ENCODE measurements around the gene UTP25.
"Not testable (repeated sequence)": the region's sequence is repeated elsewhere in the genome, so short reads cannot be mapped to it uniquely, and the experiment has no call there.

Gene UTP25

GRCh38 chr1:209884249-209884648 lies 56.5 kb downstream of the UTP25 start:
- Histone ChIP-seq H3K9ac (ENCODE audit: low read depth, low read length) (no peak overlapping the region), H3K4me3 (ENCODE audit: low read length) (no peak overlapping the region), H3K36me3 (ENCODE audit: insufficient read depth, low read length) (no peaks in the 10 kb centered on the region), H3K9me3 (ENCODE audit: insufficient read depth, low read depth, low read length) (no peaks in the 10 kb centered on the region), H3K4me1 (ENCODE audit: insufficient read depth, low read length) (peaks cover 22% of the 10 kb centered on the region), H3K27me3 (ENCODE audit: insufficient read depth, low read length) (no peaks in the 10 kb centered on the region), H3K27ac (ENCODE audit: low read depth, low read length) (no peak overlapping the region; the same call in 1 of the 2 replicates)
- WGBS, result 69% methylated on average over 4 of the region's 4 CpGs

DNA sequence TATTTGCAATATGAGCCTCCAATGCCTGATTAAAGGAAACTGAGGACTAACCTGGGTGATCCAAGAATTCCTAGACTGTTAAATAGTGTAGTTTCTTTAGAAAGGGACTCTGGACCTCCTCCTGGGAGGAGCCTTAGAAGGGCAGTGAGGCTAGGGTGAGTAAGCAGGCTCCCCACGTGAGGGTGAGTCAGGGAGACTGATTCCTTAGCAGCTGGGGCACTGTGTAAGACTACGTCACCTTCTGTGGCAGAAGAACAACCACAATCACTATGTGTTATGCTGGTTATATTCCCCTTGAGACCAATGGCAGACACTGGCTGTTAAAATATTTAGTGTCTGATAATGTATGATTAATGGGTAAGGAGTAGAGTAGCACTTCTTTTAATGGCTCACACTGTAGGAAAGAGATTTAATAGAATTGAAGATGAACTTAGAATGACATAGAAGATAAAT lies 56.9 kb downstream of the UTP25 start:
- H3K36me3 ChIP-seq (ENCODE audit: insufficient read depth, low read length), result no peaks in the 10 kb centered on the region
- H3K27me3 ChIP-seq (ENCODE audit: insufficient read depth, low read length), result no peaks in the 10 kb centered on the region
- H3K9me3 ChIP-seq (ENCODE audit: insufficient read depth, low read depth, low read length), result no peaks in the 10 kb centered on the region
- H3K9ac ChIP-seq (ENCODE audit: low read depth, low read length), result no peak overlapping the region
- H3K4me1 ChIP-seq (ENCODE audit: insufficient read depth, low read length), result peaks cover 22% of the 10 kb centered on the region
- no peak overlapping the region for H3K4me3 ChIP-seq (ENCODE audit: low read length)
- no peak overlapping the region; the same call in 1 of the 2 replicates for H3K27ac ChIP-seq (ENCODE audit: low read depth, low read length)
- 56% methylated on average over 2 of the region's 2 CpGs for WGBS

DNA sequence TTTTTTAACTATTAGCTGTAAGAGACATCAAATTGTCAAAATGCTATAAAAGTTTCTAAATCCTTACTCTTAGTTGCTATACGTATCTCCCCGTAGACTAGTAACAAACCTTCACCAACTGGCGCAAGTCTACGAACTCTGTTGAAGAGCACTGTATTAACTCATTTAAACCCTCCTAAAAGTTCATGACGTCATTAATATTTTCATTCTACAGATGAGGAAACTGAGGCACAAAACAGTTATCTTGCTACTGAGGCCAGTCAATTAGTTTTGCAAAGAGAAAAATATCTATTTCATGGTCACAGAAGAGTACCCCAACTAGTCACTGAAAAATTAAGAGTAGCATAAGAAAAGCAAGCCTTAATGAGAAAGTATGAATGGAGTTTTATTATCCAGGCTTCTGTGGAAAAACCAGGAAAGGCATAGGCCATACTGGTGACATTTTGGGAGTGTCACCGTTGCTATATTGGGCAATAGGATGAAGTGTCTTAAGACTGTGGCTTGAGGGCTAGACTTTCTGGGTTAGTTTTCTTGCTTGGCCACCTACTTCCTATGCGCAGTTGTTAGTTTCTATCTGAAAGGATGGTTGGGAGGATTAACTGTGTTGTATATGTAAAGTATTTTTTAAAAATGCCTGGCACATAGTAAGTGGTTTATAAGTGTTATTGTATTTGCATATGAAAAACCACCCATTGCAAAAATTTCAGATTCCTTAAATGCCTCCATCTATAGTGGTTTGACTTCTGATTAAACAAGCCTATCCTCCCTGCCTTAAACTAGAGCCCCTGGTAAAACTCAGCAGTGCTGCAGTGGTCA lies 57.8 kb downstream of the UTP25 start:
- Histone ChIP-seq H3K27me3 (ENCODE audit: insufficient read depth, low read length) (no peaks in the 10 kb centered on the region), H3K4me1 (ENCODE audit: insufficient read depth, low read length) (peaks cover 22% of the 10 kb centered on the region), H3K9me3 (ENCODE audit: insufficient read depth, low read depth, low read length) (no peaks in the 10 kb centered on the region), H3K4me3 (ENCODE audit: low read length) (no peak overlapping the region), H3K9ac (ENCODE audit: low read depth, low read length) (no peak overlapping the region), H3K27ac (ENCODE audit: low read depth, low read length) (no peak overlapping the region), H3K36me3 (ENCODE audit: insufficient read depth, low read length) (no peaks in the 10 kb centered on the region)
- 95% methylated on average over 7 of the region's 7 CpGs for WGBS

DNA sequence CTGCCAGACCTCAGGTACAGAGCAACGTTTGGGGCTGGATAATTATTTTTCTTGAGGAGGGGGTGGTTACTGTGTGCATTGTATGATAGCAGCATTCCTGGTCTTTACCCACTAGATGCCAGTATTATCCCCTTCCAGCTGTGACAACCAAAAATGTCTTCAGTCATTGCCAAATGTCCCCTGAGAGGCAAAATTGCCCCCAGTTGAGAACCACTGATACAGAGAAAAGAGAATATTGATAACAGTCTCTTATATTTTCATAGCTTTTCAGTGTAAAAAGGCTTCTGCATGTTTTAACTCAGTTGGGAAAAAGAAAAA lies 58.4 kb downstream of the UTP25 start:
- H3K9ac ChIP-seq (ENCODE audit: low read depth, low read length), result no peak overlapping the region
- H3K4me1 ChIP-seq (ENCODE audit: insufficient read depth, low read length), result peaks cover 22% of the 10 kb centered on the region
- no peak overlapping the region for H3K4me3 ChIP-seq (ENCODE audit: low read length)
- no peak overlapping the region for H3K27ac ChIP-seq (ENCODE audit: low read depth, low read length)
- H3K9me3 ChIP-seq (ENCODE audit: insufficient read depth, low read depth, low read length), result no peaks in the 10 kb centered on the region
- H3K27me3 ChIP-seq (ENCODE audit: insufficient read depth, low read length), result no peaks in the 10 kb centered on the region
- WGBS, result 19% methylated on average over 1 of the region's 1 CpG
- H3K36me3 ChIP-seq (ENCODE audit: insufficient read depth, low read length), result no peaks in the 10 kb centered on the region

GRCh38 chr1:209888291-209889076 lies 60.7 kb downstream of the UTP25 start:
- not testable (repeated sequence) for H3K27ac ChIP-seq (ENCODE audit: low read depth, low read length)

GRCh38 chr1:209889077-209889418 lies 61.3 kb downstream of the UTP25 start:
- H3K9ac ChIP-seq (ENCODE audit: low read depth, low read length), result no peak overlapping the region
- 97% methylated on average over 35 of the region's 35 CpGs for WGBS
- H3K27me3 ChIP-seq (ENCODE audit: insufficient read depth, low read length), result no peaks in the 10 kb centered on the region
- H3K9me3 ChIP-seq (ENCODE audit: insufficient read depth, low read depth, low read length), result no peaks in the 10 kb centered on the region
- H3K36me3 ChIP-seq (ENCODE audit: insufficient read depth, low read length), result no peaks in the 10 kb centered on the region
- no peak overlapping the region for H3K4me3 ChIP-seq (ENCODE audit: low read length)
- peaks cover 12% of the 10 kb centered on the region for H3K4me1 ChIP-seq (ENCODE audit: insufficient read depth, low read length)
- no peak overlapping the region for H3K27ac ChIP-seq (ENCODE audit: low read depth, low read length)

More at GRCh38 chr1:209888291-209889076, 60.7 kb downstream of the UTP25 start:
- not testable (repeated sequence) for H3K36me3 ChIP-seq (ENCODE audit: insufficient read depth, low read length); H3K9me3 ChIP-seq (ENCODE audit: insufficient read depth, low read depth, low read length); H3K27me3 ChIP-seq (ENCODE audit: insufficient read depth, low read length); H3K9ac ChIP-seq (ENCODE audit: low read depth, low read length); H3K4me3 ChIP-seq (ENCODE audit: low read length)
- H3K4me1 ChIP-seq (ENCODE audit: insufficient read depth, low read length), result peaks cover 17% of the 10 kb centered on the region
- 96% methylated on average over 31 of the region's 31 CpGs for WGBS

GRCh38 chr1:209890641-209891330 lies 63.0 kb downstream of the UTP25 start:
- Histone ChIP-seq H3K9ac (ENCODE audit: low read depth, low read length) (no peak overlapping the region), H3K36me3 (ENCODE audit: insufficient read depth, low read length) (no peaks in the 10 kb centered on the region), H3K27ac (ENCODE audit: low read depth, low read length) (no peak overlapping the region), H3K4me3 (ENCODE audit: low read length) (no peak overlapping the region), H3K27me3 (ENCODE audit: insufficient read depth, low read length) (no peaks in the 10 kb centered on the region), H3K4me1 (ENCODE audit: insufficient read depth, low read length) (no peaks in the 10 kb centered on the region), H3K9me3 (ENCODE audit: insufficient read depth, low read depth, low read length) (no peaks in the 10 kb centered on the region)
- WGBS, result 58% methylated on average over 3 of the region's 3 CpGs

- no peak overlapping the region for H3K4me3 ChIP-seq (ENCODE audit: low read length)
- no peak overlapping the region for H3K9ac ChIP-seq (ENCODE audit: low read depth, low read length)
- H3K36me3 ChIP-seq (ENCODE audit: insufficient read depth, low read length), result no peaks in the 10 kb centered on the region
- no peak overlapping the region for H3K27ac ChIP-seq (ENCODE audit: low read depth, low read length)
- H3K4me1 ChIP-seq (ENCODE audit: insufficient read depth, low read length), result no peaks in the 10 kb centered on the region
- WGBS, result 95% methylated on average over 6 of the region's 6 CpGs
- no peaks in the 10 kb centered on the region for H3K9me3 ChIP-seq (ENCODE audit: insufficient read depth, low read depth, low read length)
- H3K27me3 ChIP-seq (ENCODE audit: insufficient read depth, low read length), result no peaks in the 10 kb centered on the region
These were observed 66.0 kb downstream of the UTP25 start for GRCh38 chr1:209893751-209894150.

DNA sequence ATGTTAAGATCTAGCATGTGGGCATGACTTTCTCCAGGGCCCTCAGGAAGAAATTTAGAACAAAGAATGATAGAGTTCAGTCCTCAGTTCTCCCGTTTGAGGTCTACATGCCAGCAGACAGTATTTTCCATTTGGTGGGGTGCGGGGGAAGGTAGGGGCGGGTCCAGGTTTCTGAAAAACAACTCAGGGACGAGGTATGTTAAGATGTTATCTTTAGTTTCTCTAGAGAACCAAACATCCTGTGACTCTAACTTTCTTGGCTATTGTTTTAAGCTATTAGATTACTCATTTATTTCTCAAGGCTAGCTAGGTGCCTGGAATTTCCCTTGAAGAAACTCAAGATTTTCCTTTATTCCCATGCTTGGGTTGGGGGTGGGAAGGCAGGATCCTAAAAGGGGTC lies 67.9 kb downstream of the UTP25 start:
- H3K4me3 ChIP-seq (ENCODE audit: low read length), result no peak overlapping the region
- 78% methylated on average over 3 of the region's 4 CpGs for WGBS

DNA sequence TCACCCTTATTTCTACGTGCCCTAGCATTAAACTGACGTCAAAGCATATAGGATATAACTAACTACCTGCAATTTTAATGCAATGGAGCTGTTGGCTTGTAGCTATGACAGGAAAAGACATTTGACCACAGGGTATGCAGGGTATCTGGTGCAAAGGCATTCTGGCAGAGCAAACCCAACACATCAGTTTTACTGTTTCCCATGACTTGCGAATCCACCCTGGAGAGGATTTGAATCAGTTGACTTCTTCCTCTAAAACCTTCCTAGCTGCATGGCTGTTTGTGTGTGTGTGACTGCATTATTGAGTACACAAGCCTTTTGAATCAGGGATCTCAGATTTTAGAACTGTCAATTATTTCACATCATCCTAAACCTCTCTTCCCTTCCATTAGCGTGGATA lies 68.6 kb downstream of the UTP25 start:
- no peaks in the 10 kb centered on the region for H3K27me3 ChIP-seq (ENCODE audit: insufficient read depth, low read length)
- no peaks in the 10 kb centered on the region for H3K36me3 ChIP-seq (ENCODE audit: insufficient read depth, low read length)
- no peaks in the 10 kb centered on the region for H3K9me3 ChIP-seq (ENCODE audit: insufficient read depth, low read depth, low read length)
- no peak overlapping the region for H3K27ac ChIP-seq (ENCODE audit: low read depth, low read length)
- WGBS, result 91% methylated on average over 4 of the region's 4 CpGs
- H3K4me1 ChIP-seq (ENCODE audit: insufficient read depth, low read length), result no peaks in the 10 kb centered on the region
- no peak overlapping the region for H3K4me3 ChIP-seq (ENCODE audit: low read length)
- H3K9ac ChIP-seq (ENCODE audit: low read depth, low read length), result no peak overlapping the region

More for the DNA sequence above, 67.9 kb downstream of the UTP25 start:
- Histone ChIP-seq H3K9ac (ENCODE audit: low read depth, low read length) (no peak overlapping the region), H3K4me1 (ENCODE audit: insufficient read depth, low read length) (no peaks in the 10 kb centered on the region), H3K36me3 (ENCODE audit: insufficient read depth, low read length) (no peaks in the 10 kb centered on the region), H3K9me3 (ENCODE audit: insufficient read depth, low read depth, low read length) (no peaks in the 10 kb centered on the region), H3K27ac (ENCODE audit: low read depth, low read length) (no peak overlapping the region), H3K27me3 (ENCODE audit: insufficient read depth, low read length) (no peaks in the 10 kb centered on the region)

DNA sequence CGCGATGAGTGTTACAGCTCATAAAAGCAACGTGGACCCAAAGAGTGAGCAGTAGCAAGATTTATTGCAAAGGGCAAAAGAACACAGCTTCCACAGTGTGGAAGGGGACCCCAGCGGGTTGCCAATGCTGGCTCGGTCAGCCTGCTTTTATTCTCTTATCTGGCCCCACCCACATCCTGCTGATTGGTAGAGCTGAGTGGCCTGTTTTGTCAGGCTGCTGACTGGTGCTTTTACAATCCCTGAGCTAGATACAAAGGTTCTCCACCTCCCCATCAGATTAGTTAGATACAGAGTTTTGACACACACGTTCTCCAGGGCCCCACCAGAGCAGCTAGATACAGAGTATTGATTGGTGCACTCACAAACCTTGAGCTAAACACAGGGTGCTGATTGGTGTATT lies 70.5 kb downstream of the UTP25 start:
- H3K9me3 ChIP-seq (ENCODE audit: insufficient read depth, low read depth, low read length); H3K4me1 ChIP-seq (ENCODE audit: insufficient read depth, low read length); H3K27me3 ChIP-seq (ENCODE audit: insufficient read depth, low read length); H3K36me3 ChIP-seq (ENCODE audit: insufficient read depth, low read length); H3K27ac ChIP-seq (ENCODE audit: low read depth, low read length); H3K9ac ChIP-seq (ENCODE audit: low read depth, low read length); H3K4me3 ChIP-seq (ENCODE audit: low read length): not testable (repeated sequence)
- WGBS, result 97% methylated on average over 6 of the region's 6 CpGs
